OCI-LY3 (cell line): ENCODE data around the gene ARID3A.

ENCODE experiments used
- CTCF ChIP-seq: fragments of 200-600, 300-600 bp; sonication (generic); IDR thresholded peaks from 2 replicates; pipeline ENCODE4 v1.5.1; 2014; ENCODE audit warnings: antibody characterized with exemption, low read length, low read depth
- EZH2phosphoT487 ChIP-seq: fragments of 200-600 bp; shearing (Covaris generic); IDR thresholded peaks from 2 replicates; pipeline ENCODE4 v1.6.1; 2018; ENCODE audit warnings: antibody characterized with exemption, mixed run types, low read depth

GRCh38 chr19:988510-988909 lies 62.7 kb downstream of the ARID3A start:
- no peak for TF ChIP-seq CTCF
- TF ChIP-seq EZH2phosphoT487, result no peak
